H1 (cell line): ENCODE results near the gene ZMYND10. TPM values are rescaled to one million over a fixed set of nuclear protein-coding genes. Genes with fewer than 3 reads are reported as not detected.

Source experiments
- CTCF ChIA-PET: fragments of 300-600 bp; sonication (Branson Sonifier 250); formaldehyde crosslinking; loops from one replicate; lab custom pipeline; 2021; ENCODE audit not compliant: partially characterized antibody; lab: Charles Lee
- POLR2A ChIA-PET: fragments of 300-600 bp; sonication (Branson Sonifier 250); formaldehyde crosslinking; loops from one replicate; lab custom pipeline; 2021; ENCODE audit warnings: inconsistent platforms; ENCODE audit not compliant: partially characterized antibody; lab: Charles Lee
- DNase-seq, 2 experiments: peaks; one replicate each; pipeline versions ENCODE4 v3.0.0 to v3.0.0-alpha.2; 2010 to 2022; ENCODE audit warnings: low spot score in 2 of 2, low read depth in 1 of 2, mixed read lengths in 1 of 2
- FAIRE-seq: peaks from 2 replicates; lab custom pipeline; 2011; peaks lifted over from hg19 to GRCh38; lab: Jason Lieb, UNC
- H2AFZ ChIP-seq: 2 replicates; pipeline ENCODE4 v1.8.1; 2012; ENCODE audit warnings: low read length, inconsistent platforms
- H2AK5ac ChIP-seq: 2 replicates; pipeline ENCODE4 v1.6.1; 2013; ENCODE audit warnings: low read depth, low read length
- H2BK120ac ChIP-seq: replicated peaks from 2 replicates; pipeline ENCODE3; 2013; ENCODE audit warnings: low read depth, low read length, inconsistent platforms
- H2BK12ac ChIP-seq: 2 replicates; pipeline ENCODE4 v1.6.1; 2013; ENCODE audit warnings: low read depth, low read length
- H2BK15ac ChIP-seq: 2 replicates; pipeline ENCODE4 v1.6.1; 2013; ENCODE audit warnings: low read length
- H2BK20ac ChIP-seq: 2 replicates; pipeline ENCODE4 v1.6.1; 2013; ENCODE audit warnings: low read length
- H2BK5ac ChIP-seq: 2 replicates; pipeline ENCODE4 v1.6.1; 2013; ENCODE audit warnings: low read depth, low read length
- H3K14ac ChIP-seq: 2 replicates; pipeline ENCODE4 v1.6.1; 2013; ENCODE audit warnings: inconsistent platforms; ENCODE audit not compliant: insufficient read length
- H3K18ac ChIP-seq: 2 replicates; pipeline ENCODE4 v1.6.1; 2013; ENCODE audit warnings: low read length; ENCODE audit errors: extremely low read depth
- H3K23ac ChIP-seq: 2 replicates; pipeline ENCODE4 v1.6.1; 2013; ENCODE audit warnings: inconsistent platforms; ENCODE audit not compliant: insufficient read length
- H3K23me2 ChIP-seq: 2 replicates; pipeline ENCODE4 v1.6.1; 2013; ENCODE audit warnings: low read depth, low read length
- H3K27ac ChIP-seq: 2 replicates; pipeline ENCODE4 v1.6.1; 2011; ENCODE audit warnings: low read depth, low read length, inconsistent platforms
- H3K27me3 ChIP-seq, 4 experiments: replicated peaks in 1 of 4; 1 replicate in 1 of 4; 2 replicates in 3 of 4; pipeline versions ENCODE4 v1.6.1 to v1.8.1; 2011 to 2013; ENCODE audit warnings: low read length in 3 of 4, mild to moderate bottlenecking in 3 of 4, inconsistent platforms in 2 of 4, mixed read lengths in 2 of 4, moderate library complexity in 1 of 4; ENCODE audit not compliant: control insufficient read depth in 3 of 4, insufficient read depth in 3 of 4; ENCODE audit errors: extremely low read depth in 1 of 4
- H3K36me3 ChIP-seq, 4 experiments: 2 replicates each; pipeline versions ENCODE4 v1.6.1 to v1.8.1; 2011 to 2013; ENCODE audit warnings: mild to moderate bottlenecking in 4 of 4, low read length in 3 of 4, moderate library complexity in 2 of 4, control low read depth in 1 of 4, inconsistent platforms in 1 of 4; ENCODE audit not compliant: insufficient read depth in 4 of 4, control insufficient read depth in 2 of 4
- H3K4ac ChIP-seq: replicated peaks from 2 replicates; pipeline ENCODE3; 2013; ENCODE audit warnings: low read length, low read depth, mixed read lengths, inconsistent platforms; ENCODE audit not compliant: insufficient read length
- H3K4me1 ChIP-seq, 4 experiments: replicated peaks in 1 of 4; 1 replicate in 1 of 4; 2 replicates in 3 of 4; pipeline versions ENCODE4 v1.6.1 to v1.8.1; 2011 to 2013; ENCODE audit warnings: low read length in 3 of 4, inconsistent platforms in 2 of 4, mixed read lengths in 1 of 4; ENCODE audit not compliant: insufficient read depth in 4 of 4, control insufficient read depth in 3 of 4
- H3K4me2 ChIP-seq, 2 experiments: 2 replicates each; pipeline versions ENCODE4 v1.6.1 to v1.8.1; 2011 to 2013; ENCODE audit warnings: low read depth in 2 of 2, low read length in 2 of 2, control low read depth in 1 of 2, inconsistent platforms in 1 of 2, mild to moderate bottlenecking in 1 of 2; ENCODE audit not compliant: insufficient read depth in 1 of 2
- H3K4me3 ChIP-seq, 4 experiments: fragments of 200-600, 300-600 bp in 1 of 4; sonication (generic), shearing (Covaris generic), sonication (Bioruptor Twin) in 1 of 4; 2 replicates each; pipeline versions ENCODE4 v1.5.1 to v1.8.1; 2011 to 2016; ENCODE audit warnings: low read length in 4 of 4, low read depth in 3 of 4, control low read depth in 2 of 4, inconsistent platforms in 2 of 4, mild to moderate bottlenecking in 2 of 4, mixed read lengths in 1 of 4, moderate library complexity in 1 of 4; ENCODE audit not compliant: insufficient read depth in 2 of 4; ENCODE audit errors: extremely low read depth in 1 of 4
- H3K56ac ChIP-seq: replicated peaks from 2 replicates; pipeline ENCODE3; 2013; ENCODE audit warnings: low read depth, mild to moderate bottlenecking, mixed read lengths, low read length, inconsistent platforms; ENCODE audit not compliant: insufficient read length
- H3K79me1 ChIP-seq: 2 replicates; pipeline ENCODE4 v1.6.1; 2013; ENCODE audit warnings: low read depth, low read length, control low read depth
- H3K79me2 ChIP-seq, 2 experiments: 2 replicates each; pipeline versions ENCODE4 v1.6.1 to v1.8.1; 2012 to 2013; ENCODE audit warnings: low read length in 2 of 2, mild to moderate bottlenecking in 2 of 2, inconsistent platforms in 1 of 2; ENCODE audit not compliant: insufficient read depth in 2 of 2, control insufficient read depth in 1 of 2
- H3K9ac ChIP-seq, 4 experiments: replicated peaks in 1 of 4; 1 replicate in 1 of 4; 2 replicates in 3 of 4; pipeline versions ENCODE4 v1.6.1 to v1.8.1; 2011 to 2013; ENCODE audit warnings: low read depth in 3 of 4, low read length in 3 of 4, control low read depth in 2 of 4, mild to moderate bottlenecking in 2 of 4, moderate library complexity in 2 of 4, inconsistent platforms in 1 of 4; ENCODE audit errors: extremely low read depth in 1 of 4
- H3K9me3 ChIP-seq, 2 experiments: 2 replicates each; pipeline versions ENCODE4 v1.6.1 to v1.8.1; 2012 to 2013; ENCODE audit warnings: mild to moderate bottlenecking in 2 of 2, moderate library complexity in 2 of 2, control low read depth in 1 of 2, inconsistent platforms in 1 of 2, low read depth in 1 of 2, low read length in 1 of 2, mixed read lengths in 1 of 2; ENCODE audit not compliant: insufficient read depth in 2 of 2
- H4K20me1 ChIP-seq, 2 experiments: replicated peaks in 1 of 2; 2 replicates each; pipeline versions ENCODE3 to v1.8.1; 2011 to 2013; ENCODE audit warnings: inconsistent platforms in 2 of 2, low read length in 2 of 2, mild to moderate bottlenecking in 1 of 2; ENCODE audit not compliant: insufficient read depth in 2 of 2, control insufficient read depth in 1 of 2
- H4K5ac ChIP-seq: 2 replicates; pipeline ENCODE4 v1.6.1; 2013; ENCODE audit warnings: low read length, low read depth, mixed read lengths, inconsistent platforms; ENCODE audit not compliant: insufficient read length
- H4K8ac ChIP-seq: 2 replicates; pipeline ENCODE4 v1.8.0; 2013; ENCODE audit warnings: mild to moderate bottlenecking, moderate library complexity, low read length, inconsistent platforms; ENCODE audit not compliant: insufficient read depth; ENCODE audit errors: extremely low read depth
- H4K91ac ChIP-seq: replicated peaks from 2 replicates; pipeline ENCODE3; 2013; ENCODE audit warnings: low read length, mixed read lengths, inconsistent platforms; ENCODE audit not compliant: insufficient read length
- BRCA1 ChIP-seq: IDR thresholded peaks from 2 replicates; pipeline ENCODE4 v1.6.1; 2012; ENCODE audit warnings: low read depth, low read length, improper control_type of control experiment
- E2F6 ChIP-seq: IDR thresholded peaks from 2 replicates; pipeline ENCODE4 v1.6.1; 2012; ENCODE audit warnings: inconsistent platforms
- EZH2 ChIP-seq: fragments of 200-600 bp; sonication (generic); IDR thresholded peaks from 2 replicates; pipeline ENCODE4 v1.7.1; 2012; ENCODE audit warnings: low read depth, mild to moderate bottlenecking, moderate library complexity, low read length, inconsistent platforms; ENCODE audit not compliant: severe bottlenecking
- FOSL1 ChIP-seq: IDR thresholded peaks from 2 replicates; pipeline ENCODE4 v1.6.1; 2011; ENCODE audit warnings: mild to moderate bottlenecking, low read depth, low read length, moderate library complexity; ENCODE audit not compliant: insufficient read depth
- GTF2F1 ChIP-seq: IDR thresholded peaks from 2 replicates; pipeline ENCODE4 v1.6.1; 2012; ENCODE audit warnings: low read depth, low read length, improper control_type of control experiment, borderline replicate concordance
- HDAC6 ChIP-seq: IDR thresholded peaks from one replicate; pipeline ENCODE4 v1.7.1; 2012; ENCODE audit warnings: low read depth, mild to moderate bottlenecking, inconsistent platforms, low read length, moderate library complexity
- POLR2AphosphoS5 ChIP-seq: IDR thresholded peaks from 2 replicates; pipeline ENCODE4 v1.6.1; 2011; ENCODE audit warnings: low read depth, low read length
- POU5F1 ChIP-seq: IDR thresholded peaks from 2 replicates; pipeline ENCODE4 v1.6.1; 2011; ENCODE audit warnings: low read depth, mild to moderate bottlenecking, low read length, moderate library complexity
- SIRT6 ChIP-seq: IDR thresholded peaks from one replicate; pipeline ENCODE4 v1.7.1; 2012; ENCODE audit warnings: low read length, inconsistent platforms
- SRF ChIP-seq: IDR thresholded peaks from 2 replicates; pipeline ENCODE4 v1.6.1; 2011; ENCODE audit warnings: mild to moderate bottlenecking, low read depth, low read length, moderate library complexity
- TBP ChIP-seq: IDR thresholded peaks from 2 replicates; pipeline ENCODE4 v1.6.1; 2011; ENCODE audit warnings: low read depth, low read length, improper control_type of control experiment
- TEAD4 ChIP-seq: IDR thresholded peaks from 2 replicates; pipeline ENCODE4 v1.6.1; 2012; ENCODE audit warnings: low read depth, low read length, inconsistent platforms, mixed read lengths
- YY1 ChIP-seq: IDR thresholded peaks from 2 replicates; pipeline ENCODE4 v1.6.1; 2011; ENCODE audit warnings: low read depth, mild to moderate bottlenecking, low read length
- WGBS, 2 experiments: shearing (Covaris generic) in 1 of 2; methylation state at CpG; one replicate each; pipeline versions ENCODE4 v1.1.6 to v1.1.7; 2013 to 2015; ENCODE audit warnings: low lambda C conversion rate in 2 of 2, mixed read lengths in 2 of 2, inconsistent platforms in 1 of 2, low coverage in 1 of 2, missing lambda C conversion rate in 1 of 2; ENCODE audit not compliant: insufficient replicate concordance in 2 of 2, insufficient coverage in 1 of 2, insufficient read length in 1 of 2; ENCODE audit errors: extremely low coverage in 1 of 2, missing lambda C conversion rate in 1 of 2; 5-methylcytosine and 5-hydroxymethylcytosine counted together
- polyA plus RNA-seq, 7 experiments: library from polyadenylated mRNA; depleted of rRNA in 3 of 7; stranded (reverse) in 5 of 7; unstranded in 2 of 7; fragments of >200 nt in 5 of 7; fragments of 200-250 nt in 2 of 7; gene quantifications; 1 replicate in 5 of 7; 2 replicates in 1 of 7; 4 replicates in 1 of 7; pipeline versions ENCODE4 v1.2.1 to v1.2.3, GENCODE V29; 2011 to 2013; ENCODE audit warnings: missing spikeins in 2 of 7, mixed read lengths in 2 of 7
- total RNA-seq: library from RNA; stranded (reverse); fragmentation: NEBNext Ultra II Directional; extraction: Animal tissue kit (Norgen Biotek cat#: 25700); gene quantifications from 2 replicates; pipeline ENCODE4 v1.2.1, GENCODE V29; 2021

Gene ZMYND10
- total and polyA plus RNA-seq, 2 of the 8 experiments (the other 6 are each of a cell fraction or from before 2014, with no cell fraction given): 0.56 to 0.79 TPM

GRCh38 chr3:50325497-50326181 lies 19.9 kb downstream of the ZMYND10 start:
- peaks cover 8 to 18% (median 10%) of the 10 kb centered on the region in 4 experiments; a peak in 7 of 8 replicates for H3K36me3 ChIP-seq
- H2AK5ac ChIP-seq: no peak overlapping the region
- peaks cover under 1 to 6% of the 10 kb centered on the region in 2 experiments for H4K20me1 ChIP-seq
- no peak overlapping the region for H3K4ac ChIP-seq
- H3K9ac ChIP-seq: no peak overlapping the region
- H3K79me1 ChIP-seq: peaks cover 7% of the 10 kb centered on the region
- POLR2A ChIA-PET: interaction anchor here (0.8 to 4.3 kb wide), 4 partner anchors 15 to 302 kb away, joined by 3 to 29 read pairs (median 10); partner anchors contain the start of genes HYAL1, IFRD2 and RASSF1
- H2BK120ac ChIP-seq: no peak overlapping the region
- H4K5ac ChIP-seq: no peak overlapping the region
- CTCF ChIA-PET: interaction anchor here (0.8 to 7.5 kb wide), 11 partner anchors 10 to 107 kb away, joined by 3 to 75 read pairs (median 5); partner anchors contain the start of genes HYAL1 and LSMEM2
- no peaks in the 10 kb centered on the region for H3K27me3 ChIP-seq
- no peak overlapping the region for H2BK15ac ChIP-seq
- H2BK20ac ChIP-seq: no peak overlapping the region
- peaks cover 22% of the 10 kb centered on the region for H3K23me2 ChIP-seq
- FAIRE-seq (no peak), DNase-seq (no peak)
- peaks cover 0 to 13% of the 10 kb centered on the region in 2 experiments; a peak in 2 of 4 replicates for H3K79me2 ChIP-seq
- H3K27ac ChIP-seq: no peak overlapping the region
- WGBS, 2 experiments: 92% methylated on average over 11 of the region's 11 CpGs; no CpG with 5 or more reads in 1 of the 2 experiments
- no peak overlapping the region for H2BK5ac ChIP-seq
- H4K8ac ChIP-seq: no peak overlapping the region
- no peak overlapping the region for H3K23ac ChIP-seq
- no peak overlapping the region for H2AFZ ChIP-seq
- H2BK12ac ChIP-seq: no peak overlapping the region
- H3K4me3 ChIP-seq: no peak overlapping the region
- no peak overlapping the region for H3K56ac ChIP-seq
- no peak overlapping the region for H3K4me2 ChIP-seq
- no peak overlapping the region for H3K14ac ChIP-seq
- no peaks in the 10 kb centered on the region for H3K9me3 ChIP-seq
- no peak overlapping the region for H4K91ac ChIP-seq
- H3K18ac ChIP-seq: no peak overlapping the region
- H3K4me1 ChIP-seq: peaks cover 0 to 29% (median 14%) of the 10 kb centered on the region in 4 experiments; a peak in 6 of 7 replicates
- no peak for TF ChIP-seq BRCA1
- TF ChIP-seq YY1: no peak
- TF ChIP-seq TBP: no peak
- TF ChIP-seq TEAD4: no peak
- no peak for TF ChIP-seq POLR2AphosphoS5
- TF ChIP-seq SIRT6: no peak
- no peak for TF ChIP-seq GTF2F1
- TF ChIP-seq SRF: no peak
- TF ChIP-seq FOSL1: no peak
- TF ChIP-seq E2F6: no peak
- no peak for TF ChIP-seq HDAC6
- no peak for TF ChIP-seq EZH2
- no peak for TF ChIP-seq POU5F1
